ENCODE measurements around the gene ZNF148.

The ZNF148 gene

GRCh38 chr3:125340121-125340520, 35.0 kb downstream of the ZNF148 start:
- Histone ChIP-seq H3K36me3 (ENCODE audit: control insufficient read depth, low read length) (peaks cover 21% of the 10 kb centered on the region), H3F3A (ENCODE audit: control insufficient read depth, insufficient read depth) (no peaks in the 10 kb centered on the region), H3K4me3 (ENCODE audit: low read length) (no peak overlapping the region), H4K20me1 (ENCODE audit: control insufficient read depth, insufficient read depth, low read depth, low read length) (no peaks in the 10 kb centered on the region), H3K27me3 (ENCODE audit: control insufficient read depth, low read length) (no peaks in the 10 kb centered on the region), H3K9me3 (ENCODE audit: control insufficient read depth, insufficient read depth, low read length) (peaks cover 8% of the 10 kb centered on the region; the same call in 1 of the 2 replicates), H3K4me2 (ENCODE audit: low read length) (no peak overlapping the region), H3K79me2 (ENCODE audit: control insufficient read depth, low read length) (peaks cover 100% of the 10 kb centered on the region), H3K27ac (ENCODE audit: low read depth, low read length) (no peak overlapping the region), H3K9me2 (replicated peaks; ENCODE audit: control insufficient read depth, low read length) (no peaks in the 10 kb centered on the region), H3K4me1 (ENCODE audit: control insufficient read depth, low read length) (peaks cover 12% of the 10 kb centered on the region)
- TF ChIP-seq EZH2phosphoT487 (IDR thresholded peaks at IDR 0.05; ENCODE audit: borderline replicate concordance, low read length) (no peak), CTCF (IDR thresholded peaks at IDR 0.05; ENCODE audit: low read depth, low read length, poor library complexity, severe bottlenecking) (no peak)

- Histone ChIP-seq H3K9me3 (ENCODE audit: control insufficient read depth, insufficient read depth, low read length) (no peaks in the 10 kb centered on the region), H3K9me2 (replicated peaks; ENCODE audit: control insufficient read depth, low read length) (no peaks in the 10 kb centered on the region), H3K79me2 (ENCODE audit: control insufficient read depth, low read length) (peaks cover 100% of the 10 kb centered on the region)
Measured at GRCh38 chr3:125337506-125337905, 37.6 kb downstream of the ZNF148 start.

GRCh38 chr3:125334675-125335560, 40.2 kb downstream of the ZNF148 start:
- H4K20me1 ChIP-seq (ENCODE audit: control insufficient read depth, insufficient read depth, low read depth, low read length), result no peaks in the 10 kb centered on the region
- peaks cover 8% of the 10 kb centered on the region for H3K36me3 ChIP-seq (ENCODE audit: control insufficient read depth, low read length)
- H3K79me2 ChIP-seq (ENCODE audit: control insufficient read depth, low read length), result peaks cover 95% of the 10 kb centered on the region
- no peak overlapping the region for H3K27ac ChIP-seq (ENCODE audit: low read depth, low read length)
- no peak for TF ChIP-seq EZH2phosphoT487 (IDR thresholded peaks at IDR 0.05; ENCODE audit: borderline replicate concordance, low read length)
- TF ChIP-seq CTCF (IDR thresholded peaks at IDR 0.05; ENCODE audit: low read depth, low read length, poor library complexity, severe bottlenecking), result no peak
- H3K4me2 ChIP-seq (ENCODE audit: low read length), result no peak overlapping the region
- no peaks in the 10 kb centered on the region for H3K9me3 ChIP-seq (ENCODE audit: control insufficient read depth, insufficient read depth, low read length)
- H3K27me3 ChIP-seq (ENCODE audit: control insufficient read depth, low read length), result no peaks in the 10 kb centered on the region
- H3K9me2 ChIP-seq (replicated peaks; ENCODE audit: control insufficient read depth, low read length), result no peaks in the 10 kb centered on the region
- H3F3A ChIP-seq (ENCODE audit: control insufficient read depth, insufficient read depth), result no peaks in the 10 kb centered on the region
- no peak overlapping the region for H3K4me3 ChIP-seq (ENCODE audit: low read length)
- peaks cover 39% of the 10 kb centered on the region for H3K4me1 ChIP-seq (ENCODE audit: control insufficient read depth, low read length)

More at GRCh38 chr3:125337506-125337905, 37.6 kb downstream of the ZNF148 start:
- Histone ChIP-seq H3K4me1 (ENCODE audit: control insufficient read depth, low read length) (peaks cover 36% of the 10 kb centered on the region), H4K20me1 (ENCODE audit: control insufficient read depth, insufficient read depth, low read depth, low read length) (no peaks in the 10 kb centered on the region), H3K27me3 (ENCODE audit: control insufficient read depth, low read length) (no peaks in the 10 kb centered on the region), H3K4me3 (ENCODE audit: low read length) (no peak overlapping the region), H3K27ac (ENCODE audit: low read depth, low read length) (no peak overlapping the region), H3K36me3 (ENCODE audit: control insufficient read depth, low read length) (peaks cover 6% of the 10 kb centered on the region; the same call in 1 of the 2 replicates), H3K4me2 (ENCODE audit: low read length) (no peak overlapping the region), H3F3A (ENCODE audit: control insufficient read depth, insufficient read depth) (no peaks in the 10 kb centered on the region)
- no peak for TF ChIP-seq EZH2phosphoT487 (IDR thresholded peaks at IDR 0.05; ENCODE audit: borderline replicate concordance, low read length)
- no peak for TF ChIP-seq CTCF (IDR thresholded peaks at IDR 0.05; ENCODE audit: low read depth, low read length, poor library complexity, severe bottlenecking)

All from DOHH2 (cell line).